Epithelial cell of esophagus (primary cell): Measurements from ENCODE around the gene COL20A1.

Experiments
- DNase-seq: peaks from one replicate; pipeline ENCODE4 v3.0.0; 2010; ENCODE audit warnings: low read depth
- H3K4me3 ChIP-seq: 2 replicates; pipeline ENCODE4 v1.5.1; 2011; ENCODE audit warnings: mild to moderate bottlenecking, low read length, control low read depth
- CTCF ChIP-seq: IDR thresholded peaks from 2 replicates; pipeline ENCODE4 v1.5.1; 2011; ENCODE audit warnings: low read depth, mild to moderate bottlenecking, low read length, control low read depth, inconsistent platforms; ENCODE audit not compliant: insufficient read depth; ENCODE audit errors: missing control alignments

COL20A1 gene

GRCh38 chr20:63313349-63314014 lies 20.5 kb downstream of the COL20A1 start:
- no peak for DNase-seq
- no peak overlapping the region for H3K4me3 ChIP-seq
- no peak for TF ChIP-seq CTCF

GRCh38 chr20:63314015-63314471 lies 21.1 kb downstream of the COL20A1 start:
- no peak for DNase-seq
- H3K4me3 ChIP-seq = no peak overlapping the region
- no peak for TF ChIP-seq CTCF

- no peak for TF ChIP-seq CTCF
- no peak overlapping the region for H3K4me3 ChIP-seq
- no peak for DNase-seq
Observed at GRCh38 chr20:63314566-63315239, 21.7 kb downstream of the COL20A1 start.

- no peak overlapping the region for H3K4me3 ChIP-seq
- DNase-seq = no peak
- TF ChIP-seq CTCF = no peak
Observed at GRCh38 chr20:63315240-63315689, 22.3 kb downstream of the COL20A1 start.

- DNase-seq = no peak
- H3K4me3 ChIP-seq = no peak overlapping the region
- no peak for TF ChIP-seq CTCF
Observed at GRCh38 chr20:63315731-63316491, 22.9 kb downstream of the COL20A1 start.

GRCh38 chr20:63316502-63316921 lies 23.5 kb downstream of the COL20A1 start:
- H3K4me3 ChIP-seq = no peak overlapping the region
- DNase-seq = no peak

More at GRCh38 chr20:63316502-63316921, 23.5 kb downstream of the COL20A1 start:
- no peak for TF ChIP-seq CTCF
